Measurements from ENCODE around the gene ROCK2.
A peak's percentile ranks its signal among the peaks of the same experiment; 100 is the strongest.

ROCK2 gene

DNA sequence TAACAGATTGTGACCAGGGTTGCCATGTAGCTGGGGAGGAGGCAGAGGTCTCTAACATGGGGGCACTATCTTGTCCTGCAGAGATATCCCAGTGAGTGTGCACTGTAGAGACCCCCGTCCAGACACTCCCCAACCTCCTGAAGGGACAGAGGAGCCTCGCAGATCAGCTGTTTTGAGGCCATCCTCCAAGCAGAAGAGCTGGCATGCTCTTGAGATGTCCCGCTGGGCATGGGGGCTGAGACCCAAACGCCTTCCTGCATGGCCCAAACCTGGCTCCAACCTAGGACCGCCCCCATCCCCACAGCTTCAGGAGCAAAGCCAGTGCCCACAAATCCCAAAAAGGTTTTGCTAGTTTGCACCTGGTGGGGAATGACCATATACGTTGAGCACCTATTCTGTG, 191.8 kb downstream of the ROCK2 start:
- no peak for DNase-seq (ENCODE audit: low spot score)

DNA sequence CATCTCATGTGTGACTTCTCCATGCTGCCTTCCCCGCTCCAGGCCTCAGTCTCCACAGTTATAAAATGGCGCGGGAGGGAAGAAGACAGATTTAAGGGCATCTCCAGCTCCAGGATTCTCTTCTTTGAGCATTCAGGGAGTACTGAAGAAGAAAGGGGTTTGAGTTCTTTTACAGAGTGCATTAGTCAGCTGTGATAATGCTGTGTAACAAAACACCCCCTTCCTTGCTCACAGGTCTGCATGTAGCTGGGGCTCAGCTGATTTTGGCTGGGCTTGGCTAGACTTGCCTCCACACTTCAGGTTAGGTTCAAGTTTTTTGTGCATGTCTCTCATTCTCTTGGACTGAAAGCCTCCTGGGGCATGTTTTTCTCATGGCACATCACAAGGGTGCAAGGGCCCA, 197.2 kb downstream of the ROCK2 start:
- no peak for DNase-seq (ENCODE audit: low spot score)

DNA sequence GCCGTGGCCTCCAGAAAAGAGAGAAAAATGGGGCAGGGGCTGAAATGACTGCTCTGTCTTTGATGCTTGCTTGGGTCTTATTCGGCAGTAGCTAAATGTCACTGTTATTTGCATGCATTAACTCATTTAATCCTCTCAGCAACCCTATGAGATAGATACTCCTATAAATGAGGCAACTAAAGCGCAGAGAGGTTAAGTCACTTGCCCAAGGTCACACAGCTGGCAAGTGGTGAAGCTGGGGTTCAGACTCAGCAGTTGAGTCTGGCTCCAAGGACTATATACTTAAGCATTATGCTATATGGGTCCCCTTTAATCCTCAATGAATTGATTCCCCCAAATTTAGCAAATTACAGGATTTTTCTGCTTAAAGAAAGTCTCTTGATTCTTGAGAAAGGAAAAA, 198.4 kb downstream of the ROCK2 start:
- no peak for DNase-seq (ENCODE audit: low spot score)

DNA sequence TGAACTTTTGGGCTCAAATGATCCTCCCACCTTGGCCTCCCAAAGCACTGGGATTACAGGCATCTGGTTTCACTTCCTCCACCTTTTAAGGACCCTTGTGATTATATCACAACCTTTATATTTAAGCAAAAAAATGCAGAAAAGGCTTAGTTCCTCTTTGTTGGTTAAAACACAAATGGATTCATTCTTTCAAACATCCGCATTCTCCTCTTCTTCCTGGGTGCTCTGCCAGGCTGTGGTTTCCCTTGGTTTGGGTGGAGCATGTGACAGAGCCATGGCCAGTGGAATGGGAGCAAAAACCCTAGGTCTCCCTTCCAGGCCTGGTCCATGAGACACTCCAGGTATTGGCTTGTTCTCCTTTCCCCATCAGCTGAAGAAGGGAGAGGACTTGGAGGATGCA, 199.1 kb downstream of the ROCK2 start:
- DNase-seq (ENCODE audit: low spot score), result no peak

DNA sequence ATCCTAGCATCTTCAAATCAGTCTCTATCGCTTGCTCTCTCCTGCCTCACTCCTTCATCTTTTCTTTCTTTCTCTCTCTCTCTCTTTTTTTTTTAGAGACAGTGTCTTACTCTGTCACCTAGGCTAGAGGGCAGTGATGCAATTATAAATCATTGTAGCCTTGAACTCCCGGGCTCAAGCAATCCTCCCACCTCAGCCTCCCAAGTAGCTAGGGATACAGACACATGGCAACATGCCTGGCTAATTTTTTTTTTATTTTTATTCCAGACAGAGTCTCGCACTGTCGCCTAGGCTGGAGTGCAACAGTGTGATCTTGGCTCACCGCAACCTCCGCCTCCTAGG, 199.7 kb downstream of the ROCK2 start:
- no peak for DNase-seq (ENCODE audit: low spot score)

DNA sequence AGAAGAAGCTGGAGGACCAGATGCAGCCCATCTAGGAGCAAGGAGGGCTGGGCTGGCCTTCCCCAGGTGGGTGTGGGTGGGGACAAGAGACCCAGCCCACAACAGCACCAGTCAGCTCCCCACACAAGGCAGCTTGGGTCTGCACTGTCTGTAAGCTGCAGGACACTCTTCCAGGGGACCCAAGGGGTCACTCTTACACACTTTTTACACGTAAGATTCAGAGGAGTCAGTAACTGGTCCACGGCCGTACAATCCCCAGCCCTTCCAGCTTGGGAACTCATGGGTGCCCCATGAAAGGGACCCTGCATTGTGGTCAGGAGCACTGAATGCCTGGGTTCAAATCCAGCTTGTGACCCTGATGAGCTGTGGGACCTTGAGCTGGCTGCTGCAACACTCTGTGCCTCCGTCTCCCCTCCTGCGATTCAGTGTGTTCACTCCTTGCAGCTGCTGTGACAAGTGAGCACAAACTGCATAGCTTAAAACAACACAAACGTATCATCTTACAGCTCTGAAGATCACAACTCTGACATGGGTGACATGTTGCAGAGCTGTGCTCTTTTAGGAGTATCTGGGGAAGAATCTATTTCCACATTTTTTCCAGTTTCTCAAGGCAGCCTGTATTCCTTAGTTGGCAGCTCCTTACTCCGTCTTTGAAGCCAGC, 200.2 kb downstream of the ROCK2 start:
- no peak for DNase-seq (ENCODE audit: low spot score)

DNA sequence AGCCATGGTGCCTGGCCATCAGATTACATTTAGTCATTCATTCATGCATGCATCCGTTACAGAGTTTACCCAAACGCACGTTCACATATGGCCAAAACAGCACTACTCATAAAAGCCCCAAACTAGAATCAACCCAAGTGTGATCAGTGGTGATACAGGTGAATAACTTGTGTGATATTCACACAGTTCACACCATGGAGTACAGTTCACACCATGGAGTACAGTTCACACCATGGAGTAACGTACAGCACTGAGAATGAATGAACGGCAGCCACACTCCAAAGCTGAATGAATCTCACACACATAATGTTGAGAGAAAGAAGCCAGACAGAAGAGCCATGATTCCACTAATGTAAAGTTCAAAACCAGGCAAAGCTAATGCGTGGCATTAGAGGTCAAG, 201.4 kb downstream of the ROCK2 start:
- DNase-seq (ENCODE audit: low spot score), result no peak

DNA sequence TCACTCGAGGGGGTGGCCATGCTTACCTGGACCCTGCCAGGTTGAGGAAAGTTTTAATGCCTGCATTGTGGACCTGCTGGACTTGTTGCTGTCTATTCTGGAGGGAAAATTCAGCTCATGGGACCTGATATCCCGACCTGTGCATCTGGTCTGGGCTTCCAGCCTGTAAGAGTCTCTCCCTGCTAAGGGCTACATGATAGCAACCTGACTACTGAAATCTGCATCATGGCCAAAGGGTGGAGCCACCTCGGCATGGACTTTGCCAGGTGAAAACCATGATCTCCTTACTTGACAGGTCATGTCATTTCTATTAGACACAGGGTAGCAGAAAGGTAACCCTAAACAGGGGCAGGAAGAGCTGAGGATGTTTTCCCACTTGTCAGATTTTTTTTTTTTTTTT, 202.1 kb downstream of the ROCK2 start:
- no peak for DNase-seq (ENCODE audit: low spot score)

DNA sequence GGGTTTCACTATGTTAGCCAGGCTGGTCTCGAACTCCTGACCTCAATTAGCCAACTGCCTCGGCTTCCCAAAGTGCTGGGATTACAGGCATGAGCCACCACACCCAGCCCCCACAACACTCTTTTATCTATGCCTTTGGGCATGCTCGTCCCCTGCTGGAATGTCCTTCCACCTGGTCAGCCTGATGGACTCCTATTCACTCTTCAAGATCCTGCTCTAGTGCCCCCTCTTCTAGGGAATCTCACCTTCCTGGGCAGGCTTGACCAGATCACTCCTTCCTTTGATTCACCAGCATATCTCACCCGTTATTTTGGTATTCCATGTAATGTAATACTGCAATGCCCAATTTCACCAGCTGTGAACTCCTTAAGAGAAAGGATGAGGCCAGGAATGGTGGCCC, 203.1 kb downstream of the ROCK2 start:
- no peak for DNase-seq (ENCODE audit: low spot score)

DNA sequence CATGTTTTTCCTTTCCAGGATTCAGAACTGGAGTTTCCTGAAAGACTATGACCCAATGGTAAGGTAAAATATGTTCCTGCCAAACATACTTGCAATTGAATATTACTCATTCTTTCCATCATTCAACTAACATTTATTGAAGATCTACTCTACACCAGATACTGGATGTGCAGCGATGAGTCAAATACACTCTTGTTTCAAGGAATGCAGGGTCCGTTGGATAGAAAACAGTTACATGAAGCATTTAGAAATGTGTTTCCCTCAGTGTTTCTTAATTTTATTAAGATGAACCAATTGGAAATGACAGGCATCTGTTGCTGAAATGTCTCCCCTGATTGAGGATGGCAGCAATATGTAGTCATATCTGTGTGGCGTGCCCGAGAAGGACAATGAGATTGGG, 203.9 kb downstream of the ROCK2 start:
- DNase-seq (ENCODE audit: low spot score), result no peak

DNA sequence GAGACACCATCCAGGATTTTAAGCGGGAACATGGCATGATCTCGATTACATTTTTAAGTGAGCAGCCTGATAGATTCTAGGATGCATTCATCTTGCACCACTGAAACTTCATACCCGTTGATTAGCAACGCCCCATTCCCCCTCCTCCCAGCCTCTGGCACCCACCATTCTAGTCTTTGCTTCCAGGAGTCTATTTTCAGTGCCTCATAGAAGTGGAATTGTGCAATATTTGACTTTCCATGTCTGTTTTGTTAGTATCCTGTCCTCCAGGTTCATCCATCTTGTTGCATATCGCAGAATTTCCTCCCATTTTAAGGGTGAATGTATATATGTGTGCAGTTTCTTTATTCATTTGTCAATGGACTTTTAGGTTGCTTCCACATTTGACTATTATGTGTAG, 210.1 kb downstream of the ROCK2 start:
- DNase-seq (ENCODE audit: low spot score), result no peak

DNA sequence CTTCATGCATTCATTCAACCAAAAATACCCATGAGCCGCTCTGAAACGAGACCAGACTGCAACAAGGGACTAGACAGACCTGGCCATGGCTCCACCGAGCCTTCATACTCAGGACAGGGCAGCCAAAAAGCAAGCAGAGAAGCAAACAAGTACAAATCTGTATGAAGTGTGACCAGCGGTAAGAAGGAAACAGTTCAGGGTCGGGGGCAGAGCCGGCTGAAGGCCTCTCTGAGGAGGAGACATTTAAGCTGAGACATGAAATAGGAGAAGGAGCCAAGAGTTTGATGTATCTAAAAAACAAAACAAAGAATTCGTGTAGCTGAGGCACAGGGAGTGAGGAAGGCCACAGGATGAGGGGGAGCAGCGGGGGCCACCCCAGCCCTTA, 210.5 kb downstream of the ROCK2 start:
- DNase-seq (ENCODE audit: low spot score), result no peak

DNA sequence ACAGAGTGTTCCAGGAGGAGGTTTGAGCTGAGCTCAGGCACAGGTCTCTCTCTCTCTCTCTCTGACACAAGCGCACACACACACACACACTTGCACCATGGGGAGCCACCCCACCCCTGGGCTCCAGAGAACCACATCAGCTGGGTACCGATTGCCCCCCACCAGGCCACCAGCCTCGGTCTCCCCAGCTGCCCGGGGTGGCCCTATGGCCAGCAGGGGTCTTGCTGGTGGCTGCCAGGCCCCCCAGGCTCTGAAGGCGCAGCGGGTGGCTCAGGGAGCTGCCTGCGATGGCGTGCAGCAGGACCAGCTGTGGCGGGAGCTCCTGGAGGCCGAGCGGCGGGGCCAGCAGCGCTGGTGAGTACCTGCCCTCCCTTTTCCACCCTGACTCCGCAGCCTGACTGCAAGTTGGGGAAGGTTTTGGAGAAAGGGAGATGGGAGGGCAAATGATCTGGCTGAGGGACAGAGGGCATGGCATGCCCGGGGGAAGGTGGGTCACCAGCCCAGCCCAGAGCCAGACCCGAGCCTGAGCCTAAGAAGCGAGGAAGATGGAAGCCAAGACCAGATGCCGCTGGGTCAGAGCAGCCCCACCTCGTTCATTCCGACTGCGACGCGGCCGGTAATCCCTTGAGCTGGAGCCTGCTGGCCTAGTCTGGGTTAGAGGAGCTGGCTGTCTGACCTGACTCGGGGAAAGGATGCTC, 211.0 kb downstream of the ROCK2 start:
- DNase-seq (ENCODE audit: low spot score), result peak; percentile 69

DNA sequence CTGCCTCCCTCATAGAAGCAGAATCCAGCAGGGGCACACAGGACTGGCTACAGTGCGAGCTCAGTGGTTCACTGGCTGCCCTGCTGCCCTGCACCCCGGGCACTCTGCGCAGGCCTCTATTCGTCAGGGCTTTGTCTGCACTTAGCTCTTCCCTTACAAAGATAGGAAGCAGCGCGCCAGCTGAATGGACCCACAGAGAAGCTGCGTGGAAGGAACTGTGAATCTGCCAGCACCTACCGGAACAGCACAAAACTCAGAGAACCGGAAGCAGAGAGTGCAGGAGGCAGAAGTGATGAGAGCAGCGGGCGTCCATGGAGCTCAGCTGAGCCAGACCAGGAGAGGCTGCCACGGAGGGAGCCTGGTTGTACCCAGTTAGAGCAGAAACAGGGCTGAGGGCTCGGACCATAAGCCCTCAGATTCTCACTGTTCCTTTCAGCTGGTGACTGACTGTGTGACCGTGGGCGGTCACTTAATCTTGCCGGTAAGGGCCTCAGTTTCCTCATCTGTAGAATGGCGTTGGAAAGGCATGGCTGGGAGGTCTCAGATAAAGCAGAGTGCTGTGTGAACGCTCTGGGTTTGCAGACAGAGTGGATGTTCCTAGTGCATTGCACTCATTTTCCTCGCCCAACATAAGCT, 212.3 kb downstream of the ROCK2 start:
- DNase-seq (ENCODE audit: low spot score), result no peak

DNA sequence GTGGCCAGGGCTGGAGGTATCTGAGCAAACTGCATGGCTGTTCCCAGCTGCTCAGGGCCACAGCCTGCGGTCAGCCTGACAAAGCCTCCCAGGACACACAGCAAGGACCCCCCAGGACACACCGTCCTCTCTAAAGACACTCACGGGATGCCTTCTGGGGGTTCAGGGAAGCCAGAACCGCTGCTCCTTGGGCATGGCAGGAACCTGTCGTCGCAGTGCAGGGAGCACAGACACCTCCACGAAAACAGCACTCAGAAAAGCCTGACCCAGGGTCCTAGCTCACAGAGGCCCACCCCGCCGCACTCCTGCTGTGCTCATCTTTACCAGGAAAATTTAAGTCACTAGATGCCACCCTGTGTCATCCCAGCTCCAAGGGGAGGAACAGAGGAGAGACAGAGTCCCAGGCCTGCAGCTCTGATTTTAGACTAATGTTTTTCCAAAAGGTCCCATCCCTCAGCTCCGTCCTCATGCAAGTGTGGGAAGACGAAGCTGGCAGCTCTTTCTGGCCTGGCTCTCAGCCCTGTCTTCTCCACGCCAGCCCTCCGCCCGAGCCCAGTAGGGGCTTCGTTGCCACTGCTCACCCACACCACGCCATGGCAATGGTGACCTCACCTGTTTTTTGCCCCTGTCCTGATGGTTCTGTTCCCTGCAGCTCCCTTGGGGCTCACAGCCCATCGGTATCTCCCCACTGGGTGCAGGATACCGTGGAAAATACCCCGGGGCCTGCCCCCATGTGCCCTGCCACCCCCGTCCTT, 213.1 kb downstream of the ROCK2 start:
- DNase-seq (ENCODE audit: low spot score), result no peak
